ENCODE results near the gene CDC37.
"Not testable (repeated sequence)": the region's sequence is repeated elsewhere in the genome, so short reads cannot be mapped to it uniquely, and the experiment has no call there.

CDC37 gene

DNA sequence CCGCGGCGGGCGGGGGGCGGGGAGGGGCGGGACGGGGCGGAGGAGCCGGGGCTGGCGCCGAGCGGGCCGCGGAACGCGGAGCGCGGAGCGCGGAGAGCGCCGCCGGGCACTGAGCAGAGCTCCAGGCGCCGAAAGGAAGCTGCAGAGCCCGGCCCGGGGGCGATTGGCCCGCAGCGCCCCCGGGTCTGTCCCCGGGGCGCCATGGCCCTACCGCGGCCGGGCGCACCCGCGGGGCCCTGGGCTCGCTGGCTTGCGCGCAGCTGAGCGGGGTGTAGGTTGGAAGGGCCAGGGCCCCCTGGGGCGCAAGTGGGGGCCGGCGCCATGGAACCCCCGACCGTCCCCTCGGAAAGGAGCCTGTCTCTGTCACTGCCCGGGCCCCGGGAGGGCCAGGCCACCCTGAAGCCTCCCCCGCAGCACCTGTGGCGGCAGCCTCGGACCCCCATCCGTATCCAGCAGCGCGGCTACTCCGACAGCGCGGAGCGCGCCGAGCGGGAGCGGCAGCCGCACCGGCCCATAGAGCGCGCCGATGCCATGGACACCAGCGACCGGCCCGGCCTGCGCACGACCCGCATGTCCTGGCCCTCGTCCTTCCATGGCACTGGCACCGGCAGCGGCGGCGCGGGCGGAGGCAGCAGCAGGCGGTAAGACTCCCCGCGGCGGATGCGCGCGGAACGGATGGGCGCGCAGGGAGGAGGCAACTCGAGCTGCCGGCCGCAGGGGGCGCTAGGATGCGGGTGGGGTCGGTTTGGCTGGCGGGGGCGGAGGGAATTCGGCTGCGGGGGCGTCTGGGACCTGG, 17.3 kb upstream of the CDC37 start, which contains the start of gene PDE4A:
Gene PDE4A, plus strand, starts transcription at position 95 of the 796 bp plus-strand sequence. Its CDS starts 227 bp downstream, at position 322.
- peak in 5 of 10 donors; percentile 28 to 90 (median 81) for DNase-seq
- intact Hi-C loops (cut with DNase I), result no loop called here

DNA sequence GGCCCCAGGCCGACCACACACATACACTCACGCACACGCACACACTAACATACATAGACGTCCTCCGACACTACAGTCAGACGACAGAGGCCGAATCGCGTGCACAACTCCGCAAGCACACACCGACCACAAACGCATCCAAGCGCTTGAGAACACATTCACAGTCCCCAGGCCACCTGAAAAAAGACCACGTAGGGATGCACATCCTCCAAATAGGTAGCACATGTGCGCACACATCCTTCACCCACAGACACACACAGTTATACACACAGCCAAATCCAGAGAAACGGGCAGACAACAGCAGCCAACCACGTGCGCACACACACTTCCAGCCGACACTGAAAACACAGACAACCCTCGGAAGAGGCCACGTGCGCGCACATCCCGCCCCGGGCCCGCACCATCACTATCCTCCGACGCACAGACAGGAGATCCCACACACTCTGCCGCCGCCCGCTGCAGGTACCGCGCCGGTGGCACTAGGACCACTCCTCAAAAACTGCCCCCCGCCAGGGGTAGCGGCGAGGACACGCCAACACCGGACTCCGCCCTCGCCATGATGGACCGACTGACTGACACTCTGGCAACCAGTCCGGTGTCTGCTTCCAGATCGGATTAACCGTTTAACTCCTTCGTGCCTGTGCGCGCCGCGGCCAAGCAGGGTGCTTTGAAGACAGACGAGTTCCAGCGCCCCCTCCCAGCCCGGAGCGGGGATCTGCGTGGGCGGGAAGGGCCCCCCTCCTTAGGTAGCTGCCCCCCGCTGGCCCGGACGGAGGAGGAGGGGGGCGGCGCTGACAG, 16.5 kb upstream of the CDC37 start:
- DNase-seq, result peak in 6 of 10 donors; percentile 52 to 94 (median 80)
- intact Hi-C loops (cut with DNase I), result no loop called here

DNA sequence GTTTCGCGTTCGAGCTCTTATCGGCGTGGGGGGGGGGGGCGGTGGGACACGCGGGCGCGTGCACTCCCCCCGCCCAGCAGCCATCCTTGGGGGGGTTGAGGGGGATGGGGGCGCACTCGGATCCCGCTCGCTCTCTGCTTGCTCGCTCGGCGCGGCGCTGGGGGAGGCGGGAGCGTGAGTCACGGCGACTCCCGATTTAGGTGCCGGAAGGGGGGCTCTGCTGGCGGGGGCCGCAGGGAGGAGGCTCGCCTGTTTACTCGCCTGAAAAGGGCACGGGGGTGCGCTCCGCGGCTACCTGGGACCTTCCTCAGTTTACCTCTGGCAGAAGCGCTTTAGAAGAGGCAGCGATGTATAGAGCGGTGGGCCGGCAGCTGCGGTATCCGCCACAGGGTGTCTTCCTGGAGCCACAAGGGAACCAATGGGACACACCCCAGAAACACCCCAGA, 15.9 kb upstream of the CDC37 start:
- peak in 4 of 10 donors; percentile 22 to 89 (median 84) for DNase-seq
- intact Hi-C loops (cut with DNase I), result no loop called here

DNA sequence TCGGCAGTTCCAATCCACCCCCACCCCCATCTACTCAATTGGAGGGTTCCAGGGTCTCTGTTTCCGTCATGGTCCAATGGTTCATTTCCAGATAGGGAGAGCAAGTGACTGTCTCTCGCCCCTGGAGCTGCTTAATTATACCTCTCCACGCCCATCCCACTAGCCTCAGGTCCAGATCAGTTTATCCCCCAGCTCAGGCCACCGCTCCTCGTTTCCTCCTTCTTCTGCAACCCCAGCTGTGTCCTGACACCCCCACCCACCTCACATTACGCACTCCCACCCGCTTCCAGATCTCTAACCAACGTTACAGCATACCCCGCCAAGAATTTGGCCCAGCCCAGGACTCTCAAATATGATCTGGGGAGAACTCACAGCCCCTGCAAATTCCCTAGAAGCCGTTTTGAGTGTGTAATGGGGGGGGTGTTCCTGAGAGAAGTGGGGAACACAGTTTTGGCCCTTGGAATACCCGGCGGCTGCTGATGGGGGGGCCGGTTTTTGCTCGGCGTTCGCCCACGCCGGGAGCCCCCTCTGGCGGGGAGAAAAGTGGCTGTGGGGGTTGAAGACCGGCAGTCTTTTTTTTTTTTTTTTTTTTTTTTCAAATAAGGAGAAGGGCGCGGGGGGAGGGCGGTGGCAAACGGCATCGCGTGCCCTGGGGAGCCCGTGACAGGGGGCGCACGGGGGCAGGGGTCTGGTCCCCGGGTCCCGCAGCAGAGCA, 15.3 kb upstream of the CDC37 start:
- intact Hi-C loops (cut with DNase I), result no loop called here
- DNase-seq, result peak in 1 of 10 donors; percentile 51

DNA sequence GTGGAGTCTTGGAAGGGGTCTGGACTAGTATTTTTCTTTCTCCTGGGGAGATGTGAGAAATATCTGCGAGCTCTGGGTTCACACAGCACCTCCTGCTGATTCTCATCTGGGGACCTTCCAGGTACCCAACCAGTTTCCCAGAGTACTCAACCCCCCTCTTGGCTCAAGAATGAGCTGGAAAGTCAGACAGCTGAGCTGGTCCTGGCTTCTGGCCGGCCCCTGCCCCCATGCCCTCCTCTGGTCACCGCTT, 14.8 kb upstream of the CDC37 start:
- intact Hi-C loops (cut with DNase I), result no loop called here
- DNase-seq, result peak in 1 of 10 donors; percentile 35

DNA sequence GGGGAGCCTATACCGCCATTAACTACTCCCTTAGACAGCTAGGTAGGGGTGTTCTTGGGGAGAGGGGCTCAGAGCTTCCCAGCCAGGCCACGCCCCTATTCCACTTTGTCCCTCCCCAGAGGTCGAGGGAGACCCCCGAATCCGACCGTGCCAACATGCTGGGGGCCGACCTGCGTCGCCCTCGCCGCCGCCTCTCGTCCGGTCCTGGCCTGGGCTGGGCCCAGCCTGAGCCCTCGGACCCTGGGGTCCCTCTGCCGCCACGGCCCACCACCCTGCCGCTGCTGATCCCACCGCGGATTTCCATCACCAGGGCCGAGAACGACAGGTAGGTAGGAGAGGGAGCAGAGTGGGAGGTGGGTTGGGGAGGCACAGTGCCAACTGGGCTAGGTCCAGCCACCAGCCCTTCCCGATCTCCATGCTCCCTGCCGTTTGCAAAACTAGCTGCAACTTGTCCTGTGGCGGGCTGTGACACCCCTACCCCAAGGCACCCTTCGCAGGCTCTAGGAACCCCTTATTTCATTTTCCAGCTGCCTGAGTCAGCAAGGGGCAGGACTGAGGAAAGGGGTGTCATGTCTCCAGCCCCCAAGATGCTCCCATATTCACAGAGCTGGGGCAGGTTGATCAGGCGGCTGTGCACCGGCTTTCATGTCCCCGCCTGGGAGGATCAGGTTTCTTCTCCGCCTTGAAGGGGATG, 14.3 kb upstream of the CDC37 start:
- intact Hi-C loops (cut with DNase I), result no loop called here
- DNase-seq, result peak in 1 of 10 donors; percentile 76

DNA sequence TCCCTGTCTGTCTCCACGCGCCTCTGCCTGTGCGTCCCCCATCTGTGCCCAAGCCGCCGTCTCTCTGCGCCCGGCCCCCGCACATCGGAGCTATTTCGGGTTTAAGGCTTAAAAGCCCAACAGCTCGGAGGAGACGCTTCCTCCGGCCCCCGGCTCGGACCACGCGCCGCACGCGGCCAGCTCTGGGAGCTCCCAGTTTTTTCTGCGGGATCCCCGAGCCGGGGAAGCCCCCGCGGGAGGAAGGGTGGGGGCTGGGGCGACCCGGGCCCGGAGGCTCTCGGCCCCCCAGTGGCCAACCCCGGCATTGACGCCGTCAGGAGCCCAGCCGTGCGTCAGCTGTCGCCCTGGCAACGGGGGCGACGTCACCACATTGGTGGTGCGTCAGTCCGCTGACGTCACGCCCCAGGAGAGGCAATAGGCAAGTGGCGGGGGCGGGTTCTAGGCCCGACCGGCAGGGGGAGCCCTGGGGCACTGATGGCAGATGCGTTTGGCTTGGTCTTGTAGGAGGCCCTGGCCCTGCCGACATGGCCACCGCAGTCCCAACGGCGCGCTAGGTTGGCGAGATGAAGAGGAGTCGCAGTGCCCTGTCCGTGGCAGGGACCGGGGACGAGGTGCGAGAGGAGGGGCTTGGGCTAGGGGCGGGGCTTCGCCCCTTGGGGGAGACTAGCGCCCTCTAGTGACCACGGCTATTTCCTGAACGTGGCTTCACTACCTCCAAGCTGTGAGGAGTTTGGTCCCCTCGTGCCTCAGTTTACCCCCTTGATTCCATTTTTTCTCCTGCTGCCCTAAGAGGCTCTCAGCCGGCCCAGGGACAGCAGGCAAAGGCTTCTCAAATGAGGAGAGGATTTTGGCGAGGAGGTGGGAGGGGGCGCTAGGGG, 13.3 kb upstream of the CDC37 start:
- intact Hi-C loops (cut with DNase I), result no loop called here
- DNase-seq, result peak; percentile 42 to 97 (median 76)

DNA sequence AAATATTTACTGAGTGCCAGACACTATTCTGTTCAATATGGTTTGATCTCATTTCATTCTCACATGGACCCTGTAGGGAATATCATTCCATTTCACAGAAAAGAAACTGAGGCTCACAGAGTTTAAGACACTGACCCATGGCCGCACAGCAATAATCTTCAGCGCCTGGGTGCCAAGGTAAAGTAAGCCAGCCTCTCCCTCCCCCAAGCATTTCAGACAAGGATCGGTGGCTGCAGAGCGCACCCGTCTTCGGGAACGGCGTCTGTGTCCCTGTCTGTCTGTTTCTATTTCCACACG, 12.7 kb upstream of the CDC37 start:
- DNase-seq, result no peak
- intact Hi-C loops (cut with DNase I), result no loop called here

DNA sequence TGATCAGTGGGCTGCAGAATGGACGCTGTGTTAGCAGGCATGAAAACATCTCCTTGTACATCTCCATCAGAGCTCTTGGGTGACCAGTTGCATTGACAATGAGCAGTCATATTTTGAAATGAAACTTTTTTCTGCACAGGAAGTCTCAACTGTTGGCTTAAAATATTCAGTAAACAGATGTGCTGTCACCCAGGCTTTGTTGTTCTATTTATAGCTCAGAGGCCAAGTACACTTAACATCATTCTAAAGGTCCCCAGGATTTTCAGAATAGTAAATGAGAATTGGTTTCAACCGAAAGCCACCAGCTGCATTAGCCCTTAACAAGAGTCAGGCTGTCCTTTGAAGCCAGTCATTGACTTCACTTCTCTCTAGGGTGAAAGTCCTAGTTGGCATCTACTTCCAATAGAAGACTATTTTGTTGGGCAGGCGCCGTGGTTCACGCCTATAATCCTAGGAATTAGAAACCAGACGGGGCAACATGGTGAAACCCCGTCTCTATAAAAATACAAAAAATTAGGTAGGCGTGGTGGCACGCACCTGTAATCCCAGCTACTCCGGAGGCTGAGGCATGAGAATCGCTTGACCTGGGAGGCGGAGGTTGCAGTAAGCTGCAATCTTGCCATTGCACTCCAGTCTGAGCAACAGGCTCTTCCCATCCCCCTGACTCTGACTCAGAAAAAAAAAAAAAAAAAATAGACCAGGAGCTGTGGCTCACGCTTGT, 9.1 kb upstream of the CDC37 start:
- intact Hi-C loops (cut with DNase I), result no loop called here
- no peak for DNase-seq

DNA sequence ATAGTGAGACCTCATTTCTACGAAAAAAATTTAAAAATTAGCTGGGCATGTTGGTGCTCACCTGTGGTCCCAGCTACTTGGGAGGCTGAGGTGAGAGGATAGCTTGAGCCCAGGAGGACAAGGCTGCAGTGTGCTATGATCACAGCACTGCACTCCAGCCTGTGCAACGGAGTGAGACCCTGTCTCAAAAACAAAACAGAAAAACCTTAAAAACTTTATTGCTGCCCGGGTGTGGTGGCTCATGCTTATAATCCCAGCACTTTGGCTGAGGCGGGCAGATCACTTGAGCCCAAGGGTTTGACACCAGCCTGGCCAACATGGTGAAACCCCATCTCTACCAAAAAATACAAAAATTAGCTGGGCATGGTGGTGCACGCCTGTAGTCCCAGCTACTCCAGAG, 7.9 kb upstream of the CDC37 start:
- DNase-seq; intact Hi-C loops (cut with DNase I): not testable (repeated sequence)

DNA sequence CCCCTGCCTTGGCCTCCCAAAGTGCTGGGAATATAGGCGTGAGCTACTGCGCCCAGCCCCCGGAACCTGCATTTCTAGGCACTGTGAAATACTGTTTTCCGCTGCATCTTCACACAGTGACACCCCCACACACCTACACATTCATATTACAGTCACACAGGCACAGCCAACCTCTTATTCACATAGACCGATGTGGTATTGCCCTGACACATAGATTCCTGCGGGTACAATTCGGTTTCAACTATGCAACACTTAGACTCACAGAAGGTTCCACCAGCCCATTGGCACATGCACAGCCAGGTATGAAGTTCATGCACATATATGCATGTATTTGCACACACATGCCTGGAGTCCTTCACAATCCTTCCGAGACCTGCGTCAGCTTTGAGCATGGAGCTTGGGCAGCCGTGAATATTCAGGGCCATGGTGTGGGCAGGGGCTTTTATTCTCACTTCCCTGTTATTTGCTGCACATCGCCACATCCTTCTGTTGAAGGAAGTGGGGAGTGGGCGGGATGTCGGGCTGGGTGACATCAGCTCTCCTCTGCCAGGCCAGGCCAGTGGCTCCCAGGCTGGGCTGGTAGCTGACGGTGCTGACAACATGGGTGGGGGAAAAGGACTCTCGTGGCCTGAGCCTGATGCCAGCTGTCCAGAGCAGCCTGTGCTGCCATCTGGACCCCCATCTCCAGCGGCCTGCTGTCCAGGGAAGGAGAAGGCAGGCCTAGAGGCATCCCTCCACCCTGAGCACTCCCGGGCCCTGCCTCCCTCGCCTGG, 5.4 kb upstream of the CDC37 start:
- intact Hi-C loops (cut with DNase I), result no loop called here
- peak in 5 of 10 donors; percentile 26 to 87 (median 80) for DNase-seq

DNA sequence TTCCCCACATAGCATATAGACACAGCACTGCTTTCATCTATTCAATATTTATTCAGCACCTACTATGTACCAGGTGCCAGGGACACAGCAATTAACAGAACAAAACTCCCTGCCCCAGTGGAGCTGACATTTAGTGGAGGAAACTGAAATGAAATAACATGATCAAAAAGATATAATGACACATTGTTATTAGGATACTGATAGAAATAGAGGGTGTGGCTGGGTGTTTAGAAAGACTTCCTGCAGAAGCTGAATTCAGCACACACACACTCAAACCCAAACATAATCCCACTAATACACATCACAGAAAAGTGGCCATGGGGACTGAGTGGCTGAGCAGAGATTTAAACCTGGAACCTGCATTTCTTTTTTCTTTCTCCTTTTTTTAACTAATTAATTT, 3.8 kb upstream of the CDC37 start:
- no peak for DNase-seq
- intact Hi-C loops (cut with DNase I), result no loop called here

DNA sequence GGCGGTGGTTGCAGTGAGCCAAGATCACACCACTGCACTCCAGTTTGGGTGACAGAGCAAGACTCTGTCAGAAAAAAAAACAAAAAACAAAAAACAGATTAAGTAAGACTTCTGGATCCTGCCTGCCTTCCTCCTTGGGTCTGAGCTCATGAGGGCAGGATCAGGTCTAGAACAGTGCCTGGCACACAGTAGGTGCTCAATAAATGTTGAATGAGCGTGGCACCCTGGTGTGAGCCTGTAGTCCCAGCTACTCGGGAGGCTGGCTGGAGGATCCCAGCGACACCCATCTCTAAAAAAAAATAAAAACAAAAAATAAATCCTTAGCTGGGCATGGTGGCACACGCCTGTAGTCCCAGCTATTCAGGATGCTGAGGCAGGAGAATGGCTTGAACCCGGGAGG, 2.8 kb upstream of the CDC37 start:
- DNase-seq, result no peak
- intact Hi-C loops (cut with DNase I), result no loop called here

DNA sequence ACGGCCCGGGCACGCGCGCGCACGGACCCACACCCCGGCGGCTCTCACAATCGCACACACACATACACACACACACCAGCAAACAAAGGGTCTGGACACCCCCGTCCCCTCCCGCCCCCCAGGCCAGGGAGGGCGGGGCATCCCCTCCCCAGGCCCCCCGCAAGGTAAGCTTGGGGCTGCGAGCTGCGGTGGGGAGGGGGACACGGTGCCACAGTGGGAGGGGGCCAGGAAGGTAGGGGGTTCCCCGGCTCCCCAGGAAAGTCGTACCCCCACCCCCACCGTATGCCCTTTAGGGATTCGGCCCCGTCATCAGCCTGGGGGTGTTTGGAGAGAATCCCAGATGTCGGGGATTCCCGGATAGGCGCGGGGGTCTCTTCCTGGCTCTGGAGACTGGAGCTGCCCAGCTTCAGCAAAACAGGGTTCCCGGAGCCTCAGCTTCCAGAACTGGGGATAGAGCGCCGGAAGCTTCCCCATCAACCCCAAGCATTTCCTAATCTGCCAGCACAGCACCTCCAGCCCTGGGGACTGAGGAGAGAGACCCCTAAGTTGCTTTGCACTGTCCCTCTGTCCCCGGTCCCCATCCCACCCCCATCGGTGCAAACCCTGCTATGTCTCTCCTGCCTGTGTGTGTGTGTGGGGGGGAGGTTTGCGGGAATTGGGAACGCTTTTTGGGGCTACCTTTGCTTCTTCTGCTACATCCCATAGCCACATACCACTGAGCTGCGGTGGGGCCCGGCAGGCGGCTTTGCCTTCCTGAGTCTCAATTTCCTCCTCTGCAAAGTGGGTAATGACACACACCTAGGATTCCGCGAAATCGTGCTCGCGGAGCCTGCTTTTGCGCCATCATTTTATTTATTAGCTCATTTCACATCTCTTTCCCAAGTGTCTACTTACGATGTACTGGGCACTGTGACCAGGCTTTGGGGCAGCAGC, 1.8 kb upstream of the CDC37 start:
- intact Hi-C loops (cut with DNase I), result loop anchor here (2.0 kb wide), 1 partner anchor 168 kb away; no protein-coding TSS in a partner anchor
- DNase-seq, result peak in 2 of 10 donors; percentile 67 to 84

DNA sequence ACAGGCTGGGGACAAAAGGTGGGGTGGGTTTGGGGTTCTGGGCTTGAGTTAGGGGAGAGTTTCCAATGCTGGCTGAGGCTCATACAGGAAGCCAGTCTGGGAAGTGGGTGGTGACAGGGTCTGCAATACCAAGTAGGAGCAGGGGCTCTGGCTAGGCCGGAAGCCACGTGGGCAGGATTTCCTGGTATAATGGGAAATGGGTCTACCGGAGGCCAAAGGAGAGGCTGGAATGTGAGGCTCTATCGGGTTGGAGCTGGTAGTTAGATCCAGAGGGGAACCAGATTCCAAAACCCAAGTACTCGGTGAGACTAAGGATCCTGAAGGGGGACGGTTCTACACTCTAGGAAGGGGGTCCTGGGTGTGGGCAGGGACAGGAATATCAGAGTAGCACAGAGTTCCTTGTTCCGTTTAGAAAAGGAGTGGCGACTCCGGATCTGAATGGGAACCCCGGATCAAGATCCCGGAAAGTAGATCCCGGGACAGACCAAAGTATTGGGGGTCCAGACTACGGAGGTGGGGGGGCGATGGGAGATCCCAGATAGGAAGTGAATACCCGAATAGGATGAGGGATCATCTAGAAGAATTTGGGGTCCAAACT, 802 bp downstream of the CDC37 start:
- peak in 1 of 10 donors; percentile 45 for DNase-seq
- intact Hi-C loops (cut with DNase I), result no loop called here

DNA sequence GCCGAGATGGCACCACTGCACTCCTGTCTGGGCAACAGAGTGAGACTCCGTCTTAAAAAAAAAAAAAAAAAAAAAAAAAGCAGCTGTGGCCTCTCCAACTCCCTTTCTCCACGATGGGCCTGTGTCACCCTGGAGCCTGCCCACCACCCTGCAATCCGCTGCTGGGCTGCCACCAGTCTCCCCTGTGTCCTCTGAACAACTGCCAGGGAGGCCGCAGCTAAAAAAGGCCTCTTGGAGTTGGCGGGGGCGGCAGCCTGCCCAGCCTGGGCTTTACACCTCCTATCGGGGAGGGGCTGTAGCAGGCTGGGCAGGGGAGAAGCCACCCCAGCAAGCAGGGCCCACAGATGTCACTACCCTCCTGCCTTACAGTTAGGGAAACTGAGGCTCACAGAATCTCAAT, 3.5 kb downstream of the CDC37 start:
- DNase-seq, result no peak
- intact Hi-C loops (cut with DNase I), result no loop called here

DNA sequence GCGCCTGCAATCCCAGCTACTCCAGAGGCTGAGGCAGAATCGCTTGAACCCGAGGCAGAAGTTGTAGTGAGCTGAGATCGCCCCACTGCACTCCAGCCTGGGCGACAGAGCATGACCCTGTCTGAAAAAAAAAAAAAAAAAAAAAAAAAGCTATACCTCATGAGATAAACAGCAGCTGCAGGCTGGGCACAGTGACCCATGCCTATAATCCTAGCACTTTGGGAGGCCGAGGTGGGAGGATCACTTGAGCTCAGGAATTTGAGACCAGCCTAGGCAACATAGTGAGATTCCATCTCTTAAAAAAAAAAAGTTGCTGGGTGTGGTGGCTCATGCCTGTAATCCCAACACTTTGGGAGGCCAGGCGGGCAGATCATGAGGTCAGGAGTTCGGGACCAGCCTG, 4.0 kb downstream of the CDC37 start:
- intact Hi-C loops (cut with DNase I); DNase-seq: not testable (repeated sequence)
